Aorta (tissue), 5 donors: ENCODE data around the gene SPSB4. TPM values are rescaled to one million over a fixed set of nuclear protein-coding genes. Genes with fewer than 3 reads are reported as not detected.
A peak's percentile ranks its signal among the peaks of the same experiment; 100 is the strongest.

Experiments used
- ATAC-seq: fragments of 200-7000 bp; cut with Tn5 transposase; one replicate; pipeline ENCODE4 v1.9.1; 2022; ENCODE audit warnings: moderate library complexity; ENCODE audit not compliant: low FRiP score
- DNase-seq, 2 donors: peaks; one replicate each; pipeline ENCODE4 v3.0.0-alpha.2; 2020
- H3K27ac ChIP-seq, 2 donors: one replicate each; pipeline ENCODE4 v1.5.1; 2013; ENCODE audit warnings: low read length in 2 of 2, mild to moderate bottlenecking in 2 of 2, moderate library complexity in 2 of 2, control low read depth in 1 of 2, inconsistent platforms in 1 of 2, low read depth in 1 of 2
- H3K27me3 ChIP-seq, 2 donors: one replicate each; pipeline ENCODE4 v1.6.1; 2013; ENCODE audit warnings: control low read depth in 1 of 2, low read length in 1 of 2, mild to moderate bottlenecking in 1 of 2, moderate library complexity in 1 of 2; ENCODE audit not compliant: insufficient read depth in 2 of 2, control insufficient read depth in 1 of 2
- H3K36me3 ChIP-seq, 2 donors: one replicate each; pipeline ENCODE4 v1.6.1; 2013; ENCODE audit warnings: control low read depth in 1 of 2, low read length in 1 of 2, mild to moderate bottlenecking in 1 of 2; ENCODE audit not compliant: insufficient read depth in 2 of 2, control insufficient read depth in 1 of 2
- H3K4me1 ChIP-seq, 2 donors: one replicate each; pipeline ENCODE4 v1.6.1; 2013; ENCODE audit warnings: low read length in 2 of 2, control low read depth in 1 of 2, mild to moderate bottlenecking in 1 of 2, moderate library complexity in 1 of 2; ENCODE audit not compliant: insufficient read depth in 2 of 2, control insufficient read depth in 1 of 2
- H3K4me3 ChIP-seq, 2 donors: one replicate each; pipeline ENCODE4 v1.5.1; 2013; ENCODE audit warnings: low read length in 2 of 2, control low read depth in 1 of 2, mild to moderate bottlenecking in 1 of 2
- H3K9me3 ChIP-seq: one replicate; pipeline ENCODE4 v1.6.1; 2013; ENCODE audit warnings: mild to moderate bottlenecking, low read length; ENCODE audit not compliant: control insufficient read depth
- WGBS, 2 donors: extraction: QIAGEN DNeasy Blood & Tissue Kit; methylation state at CpG; one replicate each; pipeline ENCODE4 v1.1.7; 2013; 5-methylcytosine and 5-hydroxymethylcytosine counted together
- intact Hi-C, 2 donors: fragments of 100-400 bp; cut with DNase I; formaldehyde crosslinking; loops; one replicate each; pipeline versions ENCODE4 v1.14.2 to v1.15.0; 2022
- polyA plus RNA-seq, 2 donors: library from polyadenylated mRNA; stranded (reverse); fragments of 200-250 nt; gene quantifications; one replicate each; pipeline ENCODE4 v1.2.3, GENCODE V29; 2013
- total RNA-seq, 2 donors: library from RNA; stranded (reverse); fragmentation: NEBNext Ultra II Directional; extraction: Animal tissue kit (Norgen Biotek cat#: 25700); gene quantifications; one replicate each; pipeline ENCODE4 v1.2.1, GENCODE V29; 2021
- donor health status: healthy with polysubstance abuse.
- donor health status: Bipolar disorder and iron deficiency.
- donor health status: DM: no; HTN: no; CAD: no.
- donor health status: DM: no; HTN: no; CAD: no.
- donor health status: DM: yes; HTN: yes; CAD: no.

The SPSB4 gene
- total and polyA plus RNA-seq, 4 donors: 0.13 to 2.0 (median 1.0) TPM; not detected in 1

DNA sequence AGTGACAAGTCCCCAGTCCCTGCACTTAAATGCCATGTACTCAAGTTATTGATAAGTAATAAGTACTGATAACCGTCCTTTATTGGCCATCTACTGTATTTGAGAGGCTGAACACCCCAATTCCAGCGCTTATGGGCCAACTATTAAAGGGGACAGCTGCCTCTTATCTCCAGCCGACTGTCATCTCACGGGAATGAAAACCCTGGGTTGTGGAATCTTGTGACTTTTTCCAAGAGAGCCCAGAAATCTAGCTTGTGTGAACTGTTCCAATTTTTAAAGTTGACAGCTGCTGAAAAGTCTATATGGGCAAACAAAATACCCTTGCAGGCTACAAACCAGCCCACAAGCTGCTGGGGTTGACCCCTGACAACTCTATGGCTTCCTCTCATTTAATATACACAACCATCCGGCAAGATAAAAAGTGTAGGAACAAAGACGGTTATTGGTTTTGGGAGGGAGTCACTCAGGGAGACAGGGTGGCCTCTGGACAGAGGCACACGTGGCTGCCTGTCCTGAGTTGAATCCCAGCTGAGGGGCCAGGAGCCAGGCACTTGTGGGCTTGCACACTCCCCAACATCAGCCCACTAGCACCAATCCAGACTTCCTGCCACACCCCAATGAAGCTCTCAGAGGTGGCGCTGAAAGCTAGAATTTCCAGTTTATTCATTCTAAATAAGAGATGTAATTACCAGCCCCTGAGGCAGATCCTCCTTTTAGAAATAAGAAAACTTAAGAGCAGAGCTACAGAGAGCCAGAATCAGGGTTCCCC lies 16.2 kb downstream of the SPSB4 start:
- 89 to 91% methylated on average over 8 of the region's 8 CpGs for whole genome bisulfite sequencing, 2 donors
- intact Hi-C loops: no loop called here
- H3K27ac ChIP-seq: no peak overlapping the region
- DNase-seq (no peak), ATAC-seq (no peak)
- H3K27me3 ChIP-seq: no peaks in the 10 kb centered on the region
- no peak overlapping the region for H3K4me3 ChIP-seq
- no peaks in the 10 kb centered on the region for H3K4me1 ChIP-seq
- H3K9me3 ChIP-seq: no peaks in the 10 kb centered on the region
- H3K36me3 ChIP-seq: no peaks in the 10 kb centered on the region

DNA sequence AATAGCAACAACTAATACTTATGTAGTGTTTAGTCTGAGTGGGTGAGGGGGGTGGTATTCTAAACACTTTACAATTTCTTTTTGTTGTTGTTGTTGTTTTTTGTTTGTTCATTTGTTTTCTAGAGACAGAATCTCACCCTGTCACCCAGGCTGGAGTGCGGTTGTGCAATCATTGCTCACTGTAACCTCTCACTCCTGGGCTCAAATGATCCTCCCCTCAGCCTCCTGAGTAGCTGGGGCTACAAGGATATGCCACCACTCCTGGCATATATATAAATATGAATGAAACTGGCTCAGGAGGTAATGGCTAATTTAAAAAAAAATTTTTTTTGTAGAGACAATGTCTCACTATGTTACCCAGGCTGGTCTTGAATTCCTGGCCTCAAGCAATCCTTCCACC lies 19.1 kb downstream of the SPSB4 start:
- ATAC-seq: no peak
- intact Hi-C loops: no loop called here
- Histone ChIP-seq H3K27ac (no peak overlapping the region), H3K4me1 (no peaks in the 10 kb centered on the region), H3K4me3 (no peak overlapping the region), H3K9me3 (no peaks in the 10 kb centered on the region), H3K36me3 (no peaks in the 10 kb centered on the region), H3K27me3 (no peaks in the 10 kb centered on the region)
- 88 to 100% methylated on average over 1 of the region's 1 CpG for WGBS, 2 donors
- no peak for DNase-seq

DNA sequence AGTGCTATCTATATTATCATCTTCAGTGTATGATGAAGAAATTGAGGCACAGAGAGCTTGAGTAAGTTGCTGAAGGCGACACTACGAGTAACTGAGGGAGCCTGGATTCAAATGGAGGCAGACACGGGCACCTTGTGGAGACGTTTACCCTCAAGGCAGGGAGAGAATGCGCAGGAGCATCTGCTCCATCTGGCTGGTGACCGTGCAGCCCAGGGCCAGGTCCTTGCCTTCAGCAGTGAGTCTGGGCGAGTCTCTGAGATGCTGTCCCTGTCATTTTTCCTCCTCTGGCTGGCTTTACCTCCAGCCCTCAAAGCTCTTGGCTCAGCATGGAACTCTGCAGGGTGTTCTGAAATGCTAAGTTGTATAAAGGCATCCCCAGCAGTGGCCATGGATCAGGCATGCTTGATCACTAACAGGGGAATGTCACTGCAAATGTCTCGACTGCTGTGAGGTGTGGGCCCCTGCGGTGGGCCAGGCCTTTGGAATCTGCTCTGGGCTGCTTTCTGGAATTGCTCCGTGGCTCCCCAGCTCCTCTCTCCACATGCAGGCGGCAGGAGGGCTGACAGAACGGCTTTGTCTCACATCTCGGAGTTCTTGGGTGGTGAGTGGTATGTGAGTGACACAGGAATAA lies 19.7 kb downstream of the SPSB4 start:
- peak in 1 of 2 donors; percentile 51 for DNase-seq
- WGBS, 2 donors: 86 to 91% methylated on average over 13 of the region's 13 CpGs
- Histone ChIP-seq H3K36me3 (no peaks in the 10 kb centered on the region), H3K4me3 (no peak overlapping the region), H3K9me3 (no peaks in the 10 kb centered on the region), H3K4me1 (no peaks in the 10 kb centered on the region), H3K27me3 (no peaks in the 10 kb centered on the region), H3K27ac (no peak overlapping the region)
- no peak for ATAC-seq
- intact Hi-C loops: no loop called here

DNA sequence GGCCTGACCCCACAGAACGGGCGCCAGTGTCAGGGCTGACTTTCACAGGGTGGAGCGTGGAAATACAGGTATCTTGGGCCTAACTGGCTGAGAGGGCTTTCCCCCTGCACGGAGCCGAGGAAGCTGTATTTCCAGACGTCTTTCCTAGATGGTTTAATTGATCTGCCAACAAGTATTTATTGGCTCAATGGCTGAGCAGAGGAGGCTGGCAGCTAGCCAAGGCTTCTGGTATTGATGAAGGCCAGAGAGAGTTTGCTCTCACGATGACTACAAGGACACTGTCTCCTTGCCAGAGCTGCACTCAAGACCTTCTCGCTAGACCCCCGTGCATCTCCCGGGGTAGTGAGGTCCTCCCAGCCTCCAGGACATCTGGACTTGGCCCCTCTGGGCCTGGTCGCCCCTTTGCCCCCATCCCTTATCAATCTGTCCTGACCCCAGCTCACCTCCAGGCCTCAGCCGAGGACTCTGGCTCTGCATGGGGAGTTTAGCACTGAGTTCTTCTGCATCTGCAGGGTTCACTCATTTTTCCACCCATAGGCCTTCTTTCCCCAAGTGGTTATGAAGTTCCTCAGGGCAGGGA lies 20.6 kb downstream of the SPSB4 start:
- intact Hi-C loops: no loop called here
- WGBS, 2 donors: 82 to 93% methylated on average over 12 of the region's 12 CpGs
- no peaks in the 10 kb centered on the region for H3K36me3 ChIP-seq
- H3K4me1 ChIP-seq: no peaks in the 10 kb centered on the region
- H3K9me3 ChIP-seq: no peaks in the 10 kb centered on the region
- peak in 1 of 2 donors; percentile 50 for DNase-seq
- no peak overlapping the region for H3K27ac ChIP-seq
- no peak for ATAC-seq
- no peaks in the 10 kb centered on the region for H3K27me3 ChIP-seq
- no peak overlapping the region for H3K4me3 ChIP-seq

DNA sequence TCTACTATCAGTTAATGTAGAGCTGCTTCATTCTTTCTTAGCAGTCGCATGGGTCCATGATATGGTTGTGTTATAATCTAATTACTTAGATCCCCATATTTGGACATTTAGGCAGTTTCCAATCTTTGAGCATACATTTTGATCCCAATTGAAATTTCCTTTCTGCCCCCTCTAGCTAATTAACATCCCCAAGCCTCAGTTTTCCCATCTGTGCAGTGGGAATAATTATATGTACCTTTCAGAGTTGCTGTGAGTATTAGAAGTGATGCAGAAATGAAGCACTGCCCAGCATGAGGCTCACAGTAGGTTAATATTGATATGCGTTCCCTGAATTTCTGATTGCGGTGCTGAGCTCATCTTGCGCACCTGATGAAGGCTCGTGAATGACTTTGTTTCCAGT lies 21.8 kb downstream of the SPSB4 start:
- Histone ChIP-seq H3K27me3 (no peaks in the 10 kb centered on the region), H3K36me3 (no peaks in the 10 kb centered on the region), H3K27ac (no peak overlapping the region), H3K4me3 (no peak overlapping the region), H3K4me1 (no peaks in the 10 kb centered on the region), H3K9me3 (no peaks in the 10 kb centered on the region)
- WGBS, 2 donors: 94 to 97% methylated on average over 5 of the region's 5 CpGs
- intact Hi-C loops: no loop called here
- ATAC-seq (no peak), DNase-seq (no peak)

DNA sequence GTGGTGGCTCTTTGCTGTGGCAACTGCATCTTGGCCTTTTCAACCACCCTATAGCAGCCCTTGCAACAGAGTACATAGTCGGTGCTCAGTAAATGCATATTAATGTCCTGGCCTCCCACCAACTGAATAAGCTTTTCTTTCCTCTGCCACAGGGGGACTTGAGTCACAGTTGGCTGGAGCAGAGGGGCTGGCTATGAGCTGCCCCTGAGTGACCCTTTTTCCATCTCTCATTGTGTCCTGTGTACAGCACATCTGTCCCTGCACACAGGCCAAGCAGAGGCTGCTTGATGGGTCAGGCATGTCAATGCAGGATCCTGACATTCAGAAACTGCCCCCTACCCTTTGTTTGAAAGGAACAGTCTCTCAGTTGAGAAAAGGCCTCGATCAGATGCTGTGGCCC lies 22.4 kb downstream of the SPSB4 start:
- intact Hi-C loops: no loop called here
- WGBS, 2 donors: 83 to 92% methylated on average over 2 of the region's 2 CpGs
- no peaks in the 10 kb centered on the region for H3K36me3 ChIP-seq
- ATAC-seq (no peak), DNase-seq (peak in 1 of 2 donors; percentile 15)
- no peak overlapping the region for H3K4me3 ChIP-seq
- no peak overlapping the region for H3K27ac ChIP-seq
- H3K9me3 ChIP-seq: no peaks in the 10 kb centered on the region
- no peaks in the 10 kb centered on the region for H3K27me3 ChIP-seq
- H3K4me1 ChIP-seq: peaks cover 0 to 5% of the 10 kb centered on the region in 2 donors

GRCh38 chr3:141074529-141074928 lies 23.4 kb downstream of the SPSB4 start:
- intact Hi-C loops: no loop called here
- no peak overlapping the region for H3K27ac ChIP-seq
- ATAC-seq (no peak), DNase-seq (peak in 1 of 2 donors; percentile 39)
- H3K36me3 ChIP-seq: no peaks in the 10 kb centered on the region
- H3K27me3 ChIP-seq: no peaks in the 10 kb centered on the region
- peaks cover 0 to 5% of the 10 kb centered on the region in 2 donors for H3K4me1 ChIP-seq
- no peak overlapping the region for H3K4me3 ChIP-seq
- 92 to 95% methylated on average over 9 of the region's 9 CpGs for WGBS, 2 donors
- no peaks in the 10 kb centered on the region for H3K9me3 ChIP-seq

GRCh38 chr3:141076036-141076773 lies 25.1 kb downstream of the SPSB4 start:
- Histone ChIP-seq H3K4me3 (no peak overlapping the region), H3K27ac (no peak overlapping the region), H3K36me3 (no peaks in the 10 kb centered on the region), H3K9me3 (no peaks in the 10 kb centered on the region), H3K4me1 (peaks cover 0 to 5% of the 10 kb centered on the region in 2 donors), H3K27me3 (no peaks in the 10 kb centered on the region)
- intact Hi-C loops: no loop called here
- ATAC-seq (peak; percentile 39), DNase-seq (peak in 1 of 2 donors; percentile 47)
- 33 to 39% methylated on average over 12 of the region's 12 CpGs for WGBS, 2 donors
